GM12878 (cell line): ENCODE measurements around the gene C21orf91. TPM values are rescaled to one million over a fixed set of nuclear protein-coding genes. Genes with fewer than 3 reads are reported as not detected.

Source experiments
- ATAC-seq: fragments of 200-7000 bp; cut with Tn5 transposase; 3 replicates; pipeline ENCODE4 v1.9.1; 2020; ENCODE audit warnings: mild to moderate bottlenecking, moderate library complexity
- BruUV-seq: library from RNA; stranded (reverse); fragments of 400-500 nt; replicated peaks from 2 replicates; lab custom pipeline; 2021; lab: Mats Ljungman, UMichigan
- CTCF ChIA-PET: fragments of 300-600 bp; sonication (Branson Sonifier 250); formaldehyde crosslinking; extraction: SDS; loops from one replicate; lab custom pipeline; 2021; ENCODE audit warnings: inconsistent platforms; lab: Yijun Ruan, JAX
- POLR2A ChIA-PET: fragments of 350-600 bp; formaldehyde crosslinking; extraction: SDS; loops from one replicate; lab custom pipeline; 2021; ENCODE audit warnings: inconsistent platforms; lab: Charles Lee
- RAD21 ChIA-PET: fragments of 300-600 bp; sonication (Branson Sonifier 250); formaldehyde crosslinking; loops from one replicate; lab custom pipeline; 2023; ENCODE audit warnings: antibody characterized with exemption; ENCODE audit not compliant: unreplicated experiment; lab: Charles Lee
- SMC1A ChIA-PET: fragments of 300-600 bp; sonication (Branson Sonifier 250); formaldehyde crosslinking; loops from one replicate; lab custom pipeline; 2023; ENCODE audit not compliant: unreplicated experiment, uncharacterized antibody; lab: Charles Lee
- DNase-seq: peaks from one replicate; pipeline ENCODE4 v3.0.0-alpha.2; 2011; ENCODE audit warnings: low read depth, low spot score
- FAIRE-seq: peaks from 3 replicates; lab custom pipeline; 2011; peaks lifted over from hg19 to GRCh38; lab: Jason Lieb, UNC
- H2AFZ ChIP-seq: 2 replicates; pipeline ENCODE4 v1.6.0; 2011; ENCODE audit warnings: low read depth, low read length, control low read depth; ENCODE audit not compliant: control insufficient read depth
- H3K27ac ChIP-seq: 2 replicates; pipeline ENCODE4 v1.5.1; 2011; ENCODE audit warnings: control low read depth; ENCODE audit not compliant: control insufficient read depth, insufficient read depth
- H3K27me3 ChIP-seq, 2 experiments: replicated peaks in 1 of 2; 2 replicates each; pipeline versions ENCODE4 v1.6.0 to v1.6.1; 2011; ENCODE audit warnings: low read length in 1 of 2; ENCODE audit not compliant: control insufficient read depth in 2 of 2, insufficient read depth in 2 of 2
- H3K36me3 ChIP-seq, 2 experiments: 2 replicates each; pipeline ENCODE4 v1.5.1; 2011; ENCODE audit warnings: low read length in 1 of 2; ENCODE audit not compliant: control insufficient read depth in 2 of 2, insufficient read depth in 2 of 2
- H3K4me1 ChIP-seq: 2 replicates; pipeline ENCODE4 v1.6.1; 2011; ENCODE audit warnings: mild to moderate bottlenecking, low read length, moderate library complexity, mixed read lengths; ENCODE audit not compliant: control insufficient read depth, insufficient read depth
- H3K4me2 ChIP-seq: 2 replicates; pipeline ENCODE4 v1.6.0; 2011; ENCODE audit warnings: control low read depth; ENCODE audit not compliant: control insufficient read depth, insufficient read depth
- H3K4me3 ChIP-seq: fragments of 200-600 bp; sonication (generic); 2 replicates; pipeline ENCODE4 v1.5.1; 2016
- H3K79me2 ChIP-seq: 2 replicates; pipeline ENCODE4 v1.6.0; 2011; ENCODE audit warnings: low read length; ENCODE audit not compliant: control insufficient read depth, insufficient read depth
- H3K9ac ChIP-seq: 2 replicates; pipeline ENCODE4 v1.8.0; 2011; ENCODE audit warnings: low read length, control low read depth, mixed read lengths; ENCODE audit not compliant: control insufficient read depth, insufficient read depth
- H3K9me3 ChIP-seq: replicated peaks from 3 replicates; pipeline ENCODE4 v1.5.1; 2011; ENCODE audit warnings: mild to moderate bottlenecking, low read length; ENCODE audit not compliant: control insufficient read depth, insufficient read depth
- H4K20me1 ChIP-seq: 2 replicates; pipeline ENCODE4 v1.6.0; 2011; ENCODE audit not compliant: control insufficient read depth, insufficient read depth
- CEBPB ChIP-seq, 2 experiments: fragments of 150-350 bp in 1 of 2; IDR thresholded peaks; 2 replicates each; pipeline ENCODE4 v1.6.1; 2012 to 2014; ENCODE audit warnings: low read depth in 2 of 2, low read length in 2 of 2, borderline replicate concordance in 1 of 2, inconsistent platforms in 1 of 2
- CHD4 ChIP-seq: fragments of 200-600 bp; sonication (generic); IDR thresholded peaks from 2 replicates; pipeline ENCODE4 v1.6.1; 2016; ENCODE audit warnings: mild to moderate bottlenecking
- FOS ChIP-seq: IDR thresholded peaks from 3 replicates; pipeline ENCODE4 v1.6.1; 2011; ENCODE audit warnings: borderline replicate concordance; ENCODE audit not compliant: insufficient read length; ENCODE audit errors: extremely low read depth
- GATAD2B ChIP-seq: fragments of 450-650 bp; conservative IDR thresholded peaks from 2 replicates; pipeline ENCODE4 v1.6.1; 2017; ENCODE audit warnings: low read depth, mild to moderate bottlenecking, moderate library complexity
- HCFC1 ChIP-seq: fragments of 150-350 bp; IDR thresholded peaks from 2 replicates; pipeline ENCODE4 v1.6.1; 2014; ENCODE audit warnings: low read length
- PAX8 ChIP-seq: fragments of 450-650 bp; IDR thresholded peaks from 2 replicates; pipeline ENCODE4 v1.6.1; 2017; ENCODE audit warnings: mild to moderate bottlenecking, moderate library complexity
- POLR2A ChIP-seq: IDR thresholded peaks from 2 replicates; pipeline ENCODE4 v1.6.1; 2011; ENCODE audit warnings: low read depth, mild to moderate bottlenecking, low read length
- POU2F2 ChIP-seq: IDR thresholded peaks from 3 replicates; pipeline ENCODE4 v1.6.1; 2011; ENCODE audit warnings: low read depth, mild to moderate bottlenecking, low read length, borderline replicate concordance
- WGBS: methylation state at CpG from one replicate; pipeline ENCODE4 v1.1.6; 2016; ENCODE audit warnings: low lambda C conversion rate; ENCODE audit not compliant: insufficient replicate concordance, insufficient coverage; ENCODE audit errors: missing lambda C conversion rate; 5-methylcytosine and 5-hydroxymethylcytosine counted together
- in situ Hi-C: fragments of 300-500 bp; cut with MboI; formaldehyde crosslinking; loops from 9 replicates; pipeline ENCODE4 v1.14.3; 2018; ENCODE audit warnings: mixed read lengths
- intact Hi-C: fragments of 100-400 bp; cut with micrococcal nuclease; formaldehyde crosslinking; loops from one replicate; pipeline ENCODE4 v1.14.2; 2022; ENCODE audit not compliant: unreplicated experiment
- polyA plus RNA-seq, 11 experiments: library from polyadenylated mRNA; depleted of rRNA in 4 of 11; unstranded in 6 of 11; stranded (reverse) in 5 of 11; fragments of >200 nt; fragmentation: Nextera tagmentation in 4 of 11; fragmentation: Illumina TruSeq in 1 of 11; extraction: Ambion mirVana in 4 of 11; extraction: Trizol in 1 of 11; gene quantifications; 1 replicate in 1 of 11; 2 replicates in 10 of 11; pipeline versions ENCODE4 v1.2.1 to v1.2.3, GENCODE V29; 2011 to 2016; ENCODE audit warnings: inconsistent platforms in 2 of 11, missing spikeins in 2 of 11, low read depth in 1 of 11
- total RNA-seq, 4 experiments: library from RNA; depleted of rRNA in 3 of 4; stranded (reverse); fragments of >200 nt in 3 of 4; fragmentation: Illumina TruSeq in 1 of 4; extraction: Trizol in 1 of 4; gene quantifications; 2 replicates each; pipeline versions ENCODE4 v1.2.1 to v1.2.3, GENCODE V29; 2013 to 2021
- TF ChIP-seq, protein P1 (sequence below): fragments of 450-650 bp; IDR thresholded peaks from 2 replicates; pipeline ENCODE4 v1.6.1; 2017; ENCODE audit warnings: low read depth, mild to moderate bottlenecking, moderate library complexity
- TF ChIP-seq, protein P2 (sequence below): fragments of 450-650 bp; formaldehyde crosslinking; IDR thresholded peaks from 2 replicates; pipeline ENCODE4 v1.5.0; 2022; ENCODE audit warnings: mild to moderate bottlenecking, missing genetic modification characterization
- TF ChIP-seq, protein P3 (sequence below): fragments of 450-650 bp; IDR thresholded peaks from 2 replicates; pipeline ENCODE4 v1.6.1; 2018; ENCODE audit warnings: borderline replicate concordance, mild to moderate bottlenecking; ENCODE audit not compliant: partially characterized antibody

Gene C21orf91
- total and polyA plus RNA-seq, 10 of the 15 experiments (the other 5 are each of a cell fraction or from before 2014, with no cell fraction given): 9.3 to 40.3 (median 29.8) TPM

DNA sequence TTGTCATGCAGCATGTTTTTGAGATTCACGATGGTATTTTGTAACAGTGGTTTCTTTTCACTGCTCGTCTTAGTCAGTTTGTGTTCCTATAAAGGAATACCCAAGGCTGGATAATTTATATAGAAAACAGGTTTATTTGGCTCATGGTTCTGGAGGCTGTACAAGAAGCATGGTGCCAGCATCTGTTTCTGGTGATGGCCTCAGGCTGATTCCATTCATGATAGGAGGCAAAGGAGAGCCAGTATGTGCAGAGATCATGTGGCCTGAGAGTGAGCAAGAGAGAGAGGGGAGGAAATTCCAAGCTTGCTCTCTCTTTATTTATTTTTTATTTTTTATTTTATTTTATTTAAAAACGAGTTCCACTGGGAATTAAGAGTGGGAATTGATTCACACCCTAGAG, 2.0 kb upstream of the C21orf91 start:
- Histone ChIP-seq H2AFZ (no peak overlapping the region; the same call in 1 of the 2 replicates), H3K27me3 (no peaks in the 10 kb centered on the region), H3K4me3 (peak overlapping the region; percentile 92; the same call in 1 of the 2 replicates), H3K9ac (no peak overlapping the region), H3K4me2 (peak overlapping the region; percentile 99), H3K27ac (no peak overlapping the region), H4K20me1 (no peaks in the 10 kb centered on the region), H3K79me2 (peaks cover 40% of the 10 kb centered on the region), H3K4me1 (peaks cover 9% of the 10 kb centered on the region), H3K36me3 (no peaks in the 10 kb centered on the region), H3K9me3 (no peaks in the 10 kb centered on the region; the same call in 1 of the 3 replicates)
- WGBS: 89% methylated on average over 3 of the region's 3 CpGs
- no TSS peak for BruUV-seq
- ATAC-seq (no peak), DNase-seq (no peak), FAIRE-seq (no peak)
- intact Hi-C loops (no loop called here), in situ Hi-C loops (no loop called here)
- ChIA-PET CTCF (interaction anchor here (0.6 to 1.4 kb wide), 2 partner anchors 104 to 142 kb away, joined by 4 read pairs; no protein-coding TSS in a partner anchor), POLR2A (interaction anchor here (1.6 kb wide), 1 partner anchor 14 kb away, joined by 3 read pairs; no protein-coding TSS in a partner anchor), SMC1A (interaction anchor here (1.1 to 2.4 kb wide), 4 partner anchors 14 to 133 kb away, joined by 3 to 11 read pairs (median 5); no protein-coding TSS in a partner anchor), RAD21 (interaction anchor here (1.3 kb wide), 1 partner anchor 22 kb away, joined by 4 read pairs; no protein-coding TSS in a partner anchor)
- no peak for TF ChIP-seq POLR2A
- TF ChIP-seq, protein P1, sequence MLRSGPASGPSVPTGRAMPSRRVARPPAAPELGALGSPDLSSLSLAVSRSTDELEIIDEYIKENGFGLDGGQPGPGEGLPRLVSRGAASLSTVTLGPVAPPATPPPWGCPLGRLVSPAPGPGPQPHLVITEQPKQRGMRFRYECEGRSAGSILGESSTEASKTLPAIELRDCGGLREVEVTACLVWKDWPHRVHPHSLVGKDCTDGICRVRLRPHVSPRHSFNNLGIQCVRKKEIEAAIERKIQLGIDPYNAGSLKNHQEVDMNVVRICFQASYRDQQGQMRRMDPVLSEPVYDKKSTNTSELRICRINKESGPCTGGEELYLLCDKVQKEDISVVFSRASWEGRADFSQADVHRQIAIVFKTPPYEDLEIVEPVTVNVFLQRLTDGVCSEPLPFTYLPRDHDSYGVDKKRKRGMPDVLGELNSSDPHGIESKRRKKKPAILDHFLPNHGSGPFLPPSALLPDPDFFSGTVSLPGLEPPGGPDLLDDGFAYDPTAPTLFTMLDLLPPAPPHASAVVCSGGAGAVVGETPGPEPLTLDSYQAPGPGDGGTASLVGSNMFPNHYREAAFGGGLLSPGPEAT: no peak
- no peak for TF ChIP-seq HCFC1
- TF ChIP-seq, protein P2, sequence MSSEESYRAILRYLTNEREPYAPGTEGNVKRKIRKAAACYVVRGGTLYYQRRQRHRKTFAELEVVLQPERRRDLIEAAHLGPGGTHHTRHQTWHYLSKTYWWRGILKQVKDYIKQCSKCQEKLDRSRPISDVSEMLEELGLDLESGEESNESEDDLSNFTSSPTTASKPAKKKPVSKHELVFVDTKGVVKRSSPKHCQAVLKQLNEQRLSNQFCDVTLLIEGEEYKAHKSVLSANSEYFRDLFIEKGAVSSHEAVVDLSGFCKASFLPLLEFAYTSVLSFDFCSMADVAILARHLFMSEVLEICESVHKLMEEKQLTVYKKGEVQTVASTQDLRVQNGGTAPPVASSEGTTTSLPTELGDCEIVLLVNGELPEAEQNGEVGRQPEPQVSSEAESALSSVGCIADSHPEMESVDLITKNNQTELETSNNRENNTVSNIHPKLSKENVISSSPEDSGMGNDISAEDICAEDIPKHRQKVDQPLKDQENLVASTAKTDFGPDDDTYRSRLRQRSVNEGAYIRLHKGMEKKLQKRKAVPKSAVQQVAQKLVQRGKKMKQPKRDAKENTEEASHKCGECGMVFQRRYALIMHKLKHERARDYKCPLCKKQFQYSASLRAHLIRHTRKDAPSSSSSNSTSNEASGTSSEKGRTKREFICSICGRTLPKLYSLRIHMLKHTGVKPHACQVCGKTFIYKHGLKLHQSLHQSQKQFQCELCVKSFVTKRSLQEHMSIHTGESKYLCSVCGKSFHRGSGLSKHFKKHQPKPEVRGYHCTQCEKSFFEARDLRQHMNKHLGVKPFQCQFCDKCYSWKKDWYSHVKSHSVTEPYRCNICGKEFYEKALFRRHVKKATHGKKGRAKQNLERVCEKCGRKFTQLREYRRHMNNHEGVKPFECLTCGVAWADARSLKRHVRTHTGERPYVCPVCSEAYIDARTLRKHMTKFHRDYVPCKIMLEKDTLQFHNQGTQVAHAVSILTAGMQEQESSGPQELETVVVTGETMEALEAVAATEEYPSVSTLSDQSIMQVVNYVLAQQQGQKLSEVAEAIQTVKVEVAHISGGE (CRISPR knock-in tag): no peak
- TF ChIP-seq FOS: no peak
- TF ChIP-seq CEBPB (IDR thresholded peaks at IDR 0.05; ENCODE audit: borderline replicate concordance in 1 of 2, low read depth in 2 of 2, low read length in 2 of 2): no peak
- TF ChIP-seq CHD4: no peak
- no peak for TF ChIP-seq GATAD2B
- TF ChIP-seq POU2F2: no peak
- TF ChIP-seq, protein P3, sequence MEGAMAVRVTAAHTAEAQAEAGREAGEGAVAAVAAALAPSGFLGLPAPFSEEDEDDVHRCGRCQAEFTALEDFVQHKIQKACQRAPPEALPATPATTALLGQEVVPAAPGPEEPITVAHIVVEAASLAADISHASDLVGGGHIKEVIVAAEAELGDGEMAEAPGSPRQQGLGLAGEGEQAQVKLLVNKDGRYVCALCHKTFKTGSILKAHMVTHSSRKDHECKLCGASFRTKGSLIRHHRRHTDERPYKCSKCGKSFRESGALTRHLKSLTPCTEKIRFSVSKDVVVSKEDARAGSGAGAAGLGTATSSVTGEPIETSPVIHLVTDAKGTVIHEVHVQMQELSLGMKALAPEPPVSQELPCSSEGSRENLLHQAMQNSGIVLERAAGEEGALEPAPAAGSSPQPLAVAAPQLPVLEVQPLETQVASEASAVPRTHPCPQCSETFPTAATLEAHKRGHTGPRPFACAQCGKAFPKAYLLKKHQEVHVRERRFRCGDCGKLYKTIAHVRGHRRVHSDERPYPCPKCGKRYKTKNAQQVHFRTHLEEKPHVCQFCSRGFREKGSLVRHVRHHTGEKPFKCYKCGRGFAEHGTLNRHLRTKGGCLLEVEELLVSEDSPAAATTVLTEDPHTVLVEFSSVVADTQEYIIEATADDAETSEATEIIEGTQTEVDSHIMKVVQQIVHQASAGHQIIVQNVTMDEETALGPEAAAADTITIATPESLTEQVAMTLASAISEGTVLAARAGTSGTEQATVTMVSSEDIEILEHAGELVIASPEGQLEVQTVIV: no peak
- TF ChIP-seq PAX8: no peak
